Measurements from ENCODE around the gene STK32B.
"Not testable (repeated sequence)": the region's sequence is repeated elsewhere in the genome, so short reads cannot be mapped to it uniquely, and the experiment has no call there.

The STK32B gene

DNA sequence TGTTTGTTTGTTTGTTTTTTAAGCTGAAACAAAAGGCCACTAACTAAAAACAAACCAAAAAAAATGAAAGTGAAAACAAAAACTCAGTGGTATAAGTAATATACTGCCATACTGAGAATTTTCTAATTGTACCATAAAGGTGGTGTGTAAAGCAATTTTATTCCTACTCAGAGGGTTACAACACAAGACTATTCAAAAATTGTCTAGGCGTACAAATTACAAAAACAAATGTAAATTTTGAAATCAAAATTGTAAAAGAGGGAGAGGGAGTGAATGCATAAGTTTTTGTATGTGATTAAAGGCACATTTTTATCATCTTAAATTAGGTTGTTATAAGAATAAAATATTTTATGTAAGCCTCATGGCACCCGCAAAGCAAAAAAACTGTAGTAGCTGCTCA is 232.6 kb downstream of the STK32B start:
- no peak overlapping the region for H3K4me3 ChIP-seq (ENCODE audit: low read length, poor library complexity, severe bottlenecking)
- H3K27me3 ChIP-seq (ENCODE audit: insufficient read depth, low read length, poor library complexity, severe bottlenecking): no peaks in the 10 kb centered on the region
- no peaks in the 10 kb centered on the region for H4K20me1 ChIP-seq (ENCODE audit: insufficient read depth, low read length, poor library complexity, severe bottlenecking)
- H3K9me3 ChIP-seq (ENCODE audit: insufficient read depth, low read depth, low read length): no peaks in the 10 kb centered on the region
- no peak overlapping the region for H3K9ac ChIP-seq (ENCODE audit: low read depth, low read length, poor library complexity, severe bottlenecking)
- H3F3A ChIP-seq (ENCODE audit: low read depth): no peaks in the 10 kb centered on the region
- no peaks in the 10 kb centered on the region for H3K79me2 ChIP-seq (ENCODE audit: insufficient read depth, low read length)
- TF ChIP-seq, protein P1, sequence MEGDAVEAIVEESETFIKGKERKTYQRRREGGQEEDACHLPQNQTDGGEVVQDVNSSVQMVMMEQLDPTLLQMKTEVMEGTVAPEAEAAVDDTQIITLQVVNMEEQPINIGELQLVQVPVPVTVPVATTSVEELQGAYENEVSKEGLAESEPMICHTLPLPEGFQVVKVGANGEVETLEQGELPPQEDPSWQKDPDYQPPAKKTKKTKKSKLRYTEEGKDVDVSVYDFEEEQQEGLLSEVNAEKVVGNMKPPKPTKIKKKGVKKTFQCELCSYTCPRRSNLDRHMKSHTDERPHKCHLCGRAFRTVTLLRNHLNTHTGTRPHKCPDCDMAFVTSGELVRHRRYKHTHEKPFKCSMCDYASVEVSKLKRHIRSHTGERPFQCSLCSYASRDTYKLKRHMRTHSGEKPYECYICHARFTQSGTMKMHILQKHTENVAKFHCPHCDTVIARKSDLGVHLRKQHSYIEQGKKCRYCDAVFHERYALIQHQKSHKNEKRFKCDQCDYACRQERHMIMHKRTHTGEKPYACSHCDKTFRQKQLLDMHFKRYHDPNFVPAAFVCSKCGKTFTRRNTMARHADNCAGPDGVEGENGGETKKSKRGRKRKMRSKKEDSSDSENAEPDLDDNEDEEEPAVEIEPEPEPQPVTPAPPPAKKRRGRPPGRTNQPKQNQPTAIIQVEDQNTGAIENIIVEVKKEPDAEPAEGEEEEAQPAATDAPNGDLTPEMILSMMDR (conservative IDR thresholded peaks at IDR 0.05; ENCODE audit: low read length): no peak
- TF ChIP-seq EZH2phosphoT487 (IDR thresholded peaks at IDR 0.05; ENCODE audit: borderline replicate concordance): no peak
- H2AFZ ChIP-seq (ENCODE audit: low read length): no peak overlapping the region
- H3K36me3 ChIP-seq (ENCODE audit: insufficient read depth, low read length): no peaks in the 10 kb centered on the region
- H3K4me1 ChIP-seq (ENCODE audit: insufficient read depth, low read length, poor library complexity, severe bottlenecking): no peaks in the 10 kb centered on the region
- no peaks in the 10 kb centered on the region for H3K9me2 ChIP-seq (replicated peaks; ENCODE audit: low read depth, low read length)
- H3K4me2 ChIP-seq (ENCODE audit: low read depth, low read length, poor library complexity, severe bottlenecking): no peak overlapping the region

DNA sequence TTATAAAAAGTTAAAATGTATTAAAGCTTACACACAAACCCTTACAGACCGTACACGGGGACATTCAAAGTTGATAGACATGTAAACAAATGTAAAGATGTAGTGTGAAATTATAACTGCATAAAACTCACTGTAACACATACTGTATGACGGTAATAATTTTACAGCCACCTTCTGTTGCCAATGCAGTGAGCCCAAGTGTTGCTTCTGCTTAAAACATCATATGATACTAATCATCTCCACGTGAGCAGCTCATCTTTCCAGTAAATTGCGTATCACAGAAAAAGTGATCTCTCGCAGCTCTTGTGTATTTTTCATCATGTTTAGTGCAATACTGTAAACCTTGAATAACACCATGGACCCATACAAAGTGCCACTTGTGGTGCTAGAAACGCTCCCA is 233.2 kb downstream of the STK32B start:
- H3K36me3 ChIP-seq (ENCODE audit: insufficient read depth, low read length): no peaks in the 10 kb centered on the region
- no peaks in the 10 kb centered on the region for H3K79me2 ChIP-seq (ENCODE audit: insufficient read depth, low read length)
- no peaks in the 10 kb centered on the region for H3K27me3 ChIP-seq (ENCODE audit: insufficient read depth, low read length, poor library complexity, severe bottlenecking)
- H3K4me3 ChIP-seq (ENCODE audit: low read length, poor library complexity, severe bottlenecking): no peak overlapping the region
- H3K4me1 ChIP-seq (ENCODE audit: insufficient read depth, low read length, poor library complexity, severe bottlenecking): no peaks in the 10 kb centered on the region
- no peak overlapping the region for H3K9ac ChIP-seq (ENCODE audit: low read depth, low read length, poor library complexity, severe bottlenecking)
- H4K20me1 ChIP-seq (ENCODE audit: insufficient read depth, low read length, poor library complexity, severe bottlenecking): no peaks in the 10 kb centered on the region
- no peaks in the 10 kb centered on the region for H3F3A ChIP-seq (ENCODE audit: low read depth)
- no peak overlapping the region for H2AFZ ChIP-seq (ENCODE audit: low read length)
- TF ChIP-seq, protein P1 (conservative IDR thresholded peaks at IDR 0.05; ENCODE audit: low read length): no peak
- TF ChIP-seq EZH2phosphoT487 (IDR thresholded peaks at IDR 0.05; ENCODE audit: borderline replicate concordance): no peak
- H3K4me2 ChIP-seq (ENCODE audit: low read depth, low read length, poor library complexity, severe bottlenecking): no peak overlapping the region
- no peaks in the 10 kb centered on the region for H3K9me2 ChIP-seq (replicated peaks; ENCODE audit: low read depth, low read length)
- H3K9me3 ChIP-seq (ENCODE audit: insufficient read depth, low read depth, low read length): no peaks in the 10 kb centered on the region

DNA sequence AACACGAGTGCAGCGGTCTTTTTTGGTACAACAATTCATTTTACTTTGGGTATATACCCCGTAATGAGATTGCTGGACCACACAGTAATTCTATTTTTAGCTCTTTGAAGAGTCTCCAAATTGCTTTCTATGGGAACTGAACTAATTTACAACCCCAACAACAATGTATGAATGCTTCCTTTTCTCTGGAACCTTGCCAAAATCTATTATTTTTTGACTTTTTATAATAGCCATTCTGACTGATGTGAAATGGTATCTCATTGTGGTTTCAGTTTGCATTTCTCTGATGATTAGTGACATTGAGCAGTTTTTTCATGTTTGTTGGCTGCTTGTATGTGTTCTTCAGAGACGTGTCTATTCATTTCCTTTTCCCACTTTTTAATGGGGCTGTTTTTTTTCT is 240.8 kb downstream of the STK32B start:
- Histone ChIP-seq H3F3A (ENCODE audit: low read depth) (no peaks in the 10 kb centered on the region), H3K4me3 (ENCODE audit: low read length, poor library complexity, severe bottlenecking) (no peak overlapping the region), H4K20me1 (ENCODE audit: insufficient read depth, low read length, poor library complexity, severe bottlenecking) (no peaks in the 10 kb centered on the region), H3K27me3 (ENCODE audit: insufficient read depth, low read length, poor library complexity, severe bottlenecking) (no peaks in the 10 kb centered on the region), H3K4me2 (ENCODE audit: low read depth, low read length, poor library complexity, severe bottlenecking) (no peak overlapping the region), H3K9me2 (replicated peaks; ENCODE audit: low read depth, low read length) (no peaks in the 10 kb centered on the region), H3K9me3 (ENCODE audit: insufficient read depth, low read depth, low read length) (no peaks in the 10 kb centered on the region), H3K4me1 (ENCODE audit: insufficient read depth, low read length, poor library complexity, severe bottlenecking) (no peaks in the 10 kb centered on the region), H3K9ac (ENCODE audit: low read depth, low read length, poor library complexity, severe bottlenecking) (no peak overlapping the region), H3K36me3 (ENCODE audit: insufficient read depth, low read length) (no peaks in the 10 kb centered on the region), H3K79me2 (ENCODE audit: insufficient read depth, low read length) (no peaks in the 10 kb centered on the region), H2AFZ (ENCODE audit: low read length) (no peak overlapping the region)
- TF ChIP-seq, protein P1 (conservative IDR thresholded peaks at IDR 0.05; ENCODE audit: low read length): no peak
- no peak for TF ChIP-seq EZH2phosphoT487 (IDR thresholded peaks at IDR 0.05; ENCODE audit: borderline replicate concordance)

DNA sequence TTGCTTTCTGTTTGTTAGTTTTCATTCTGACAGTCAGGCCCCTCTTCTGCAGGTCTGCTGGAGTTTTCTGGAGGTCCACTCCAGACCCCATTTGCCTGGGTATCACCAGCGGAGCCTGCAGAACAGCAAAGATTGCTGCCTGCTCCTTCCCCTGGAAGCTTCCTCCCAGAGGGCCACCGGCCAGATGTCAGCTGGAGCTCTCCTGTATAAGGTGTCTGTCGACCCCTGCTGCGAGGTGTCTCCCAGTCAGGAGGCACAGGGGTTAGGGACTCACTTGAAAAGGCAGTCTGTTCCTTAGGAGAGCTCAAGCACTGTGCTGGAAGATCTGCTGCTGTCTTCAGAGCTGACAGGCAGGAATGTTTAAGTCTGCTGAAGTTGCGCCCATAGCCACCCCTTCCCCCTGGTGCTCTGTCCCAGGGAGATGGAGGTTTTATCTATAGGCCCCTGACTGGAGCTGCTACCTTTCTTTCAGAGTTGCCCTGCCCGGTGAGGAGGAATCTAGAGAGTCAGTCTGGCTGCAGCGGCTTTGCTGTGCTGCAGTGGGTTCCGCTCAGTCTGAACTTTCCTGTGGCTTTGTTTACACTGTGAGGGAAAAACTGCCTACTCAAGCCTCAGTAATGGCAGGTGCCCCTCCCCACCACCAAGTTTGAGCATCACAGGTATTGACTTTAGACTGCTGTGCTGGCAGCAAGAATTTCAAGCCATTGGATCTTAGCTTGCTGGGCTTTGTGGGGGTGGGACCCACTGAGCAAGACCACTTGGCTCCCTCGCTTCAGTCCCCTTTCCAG is 246.9 kb downstream of the STK32B start:
- H3K4me2 ChIP-seq (ENCODE audit: low read depth, low read length, poor library complexity, severe bottlenecking); H3K4me3 ChIP-seq (ENCODE audit: low read length, poor library complexity, severe bottlenecking); H2AFZ ChIP-seq (ENCODE audit: low read length); H3K36me3 ChIP-seq (ENCODE audit: insufficient read depth, low read length); H3K79me2 ChIP-seq (ENCODE audit: insufficient read depth, low read length); H3K9me2 ChIP-seq (replicated peaks; ENCODE audit: low read depth, low read length); H3K9ac ChIP-seq (ENCODE audit: low read depth, low read length, poor library complexity, severe bottlenecking); H3K9me3 ChIP-seq (ENCODE audit: insufficient read depth, low read depth, low read length); H3F3A ChIP-seq (ENCODE audit: low read depth); H3K27me3 ChIP-seq (ENCODE audit: insufficient read depth, low read length, poor library complexity, severe bottlenecking); H4K20me1 ChIP-seq (ENCODE audit: insufficient read depth, low read length, poor library complexity, severe bottlenecking); H3K4me1 ChIP-seq (ENCODE audit: insufficient read depth, low read length, poor library complexity, severe bottlenecking): not testable (repeated sequence)

Measured in Loucy (cell line).